ENCODE data around the gene ITGB1. TPM values are rescaled to one million over a fixed set of nuclear protein-coding genes. Genes with fewer than 3 reads are reported as not detected.
A peak's percentile ranks its signal among the peaks of the same experiment; 100 is the strongest.

The ITGB1 gene
- total and polyA plus RNA-seq, 10 of the 15 experiments (the other 5 are each of a cell fraction or from before 2014, with no cell fraction given), result 2.8 to 20.7 (median 10.4) TPM

- TF ChIP-seq EGR1 (IDR thresholded peaks at IDR 0.05; ENCODE audit: borderline replicate concordance in 1 of 2, low read depth in 2 of 2, low read length in 2 of 2), result peak in 1 of 2 experiments; percentile 64; a peak in 1 of 3 replicates
- 0 out of 2 replicates have a peak, but pooled peaks have one; percentile 22 for TF ChIP-seq RB1 (IDR thresholded peaks at IDR 0.05; ENCODE audit: borderline replicate concordance)
Observed at GRCh38 chr10:32957341-32958084, 517 bp downstream of the ITGB1 start (continued).

- TF ChIP-seq JUNB (IDR thresholded peaks at IDR 0.05) (no peak), ZSCAN29 (IDR thresholded peaks at IDR 0.05) (no peak), ELK1 (IDR thresholded peaks at IDR 0.05; ENCODE audit: low read depth, low read length) (no peak)
- H3K9me3 ChIP-seq (replicated peaks; ENCODE audit: control insufficient read depth, insufficient read depth, low read length), result no peaks in the 10 kb centered on the region
- peak overlapping the region; percentile 81 for H2AFZ ChIP-seq (ENCODE audit: control insufficient read depth, low read depth, low read length)
- peak overlapping the region; percentile 22 for H3K27ac ChIP-seq (ENCODE audit: control insufficient read depth, insufficient read depth)
- peak overlapping the region; percentile 92 for H3K4me2 ChIP-seq (ENCODE audit: control insufficient read depth, insufficient read depth)
- ChIA-PET RAD21 (ENCODE audit: unreplicated experiment) (no interaction called here), SMC1A (ENCODE audit: uncharacterized antibody, unreplicated experiment) (interaction anchor here (0.6 to 1.4 kb wide), 2 partner anchors 53 to 108 kb away, joined by 3 to 6 read pairs; no protein-coding TSS in a partner anchor), CTCF (interaction anchor here (0.9 to 1.5 kb wide), 2 partner anchors 25 to 32 kb away, joined by 3 to 4 read pairs; no protein-coding TSS in a partner anchor), POLR2A (interaction anchor here (0.7 kb wide), 1 partner anchor 15 kb away, joined by 3 read pairs; no protein-coding TSS in a partner anchor)
- DNase-seq (ENCODE audit: low read depth, low spot score) (no peak), ATAC-seq (no peak), FAIRE-seq (no peak)
- BruUV-seq (replicated peaks), result no TSS peak
- H3K36me3 ChIP-seq (ENCODE audit: control insufficient read depth in 2 of 2, insufficient read depth in 2 of 2, low read length in 1 of 2), result no peaks in the 10 kb centered on the region
- in situ Hi-C loops (cut with MboI) (no loop called here), intact Hi-C loops (cut with micrococcal nuclease; ENCODE audit: unreplicated experiment) (no loop called here)
- no peaks in the 10 kb centered on the region for H4K20me1 ChIP-seq (ENCODE audit: control insufficient read depth, insufficient read depth)
- peak overlapping the region; percentile 80 for H3K4me3 ChIP-seq
- peaks cover 42% of the 10 kb centered on the region for H3K79me2 ChIP-seq (ENCODE audit: control insufficient read depth, insufficient read depth, low read length)
- H3K9ac ChIP-seq (ENCODE audit: control insufficient read depth, insufficient read depth, low read length), result peak overlapping the region; percentile 68
- H3K4me1 ChIP-seq (ENCODE audit: control insufficient read depth, insufficient read depth, low read length), result peaks cover 16% of the 10 kb centered on the region
- WGBS (ENCODE audit: insufficient coverage, insufficient replicate concordance, low lambda C conversion rate, missing lambda C conversion rate), result 54% methylated on average over 13 of the region's 13 CpGs
- no peaks in the 10 kb centered on the region for H3K27me3 ChIP-seq (replicated peaks in 1 of 2; ENCODE audit: control insufficient read depth in 2 of 2, insufficient read depth in 2 of 2, low read length in 1 of 2)
Observed at GRCh38 chr10:32956365-32957197, 1.4 kb downstream of the ITGB1 start.
